ENCODE data around the gene FPR1. TPM values are rescaled to one million over a fixed set of nuclear protein-coding genes. Genes with fewer than 3 reads are reported as not detected.

The FPR1 gene
- total RNA-seq, 2 donors from 2014 or later: not detected

DNA sequence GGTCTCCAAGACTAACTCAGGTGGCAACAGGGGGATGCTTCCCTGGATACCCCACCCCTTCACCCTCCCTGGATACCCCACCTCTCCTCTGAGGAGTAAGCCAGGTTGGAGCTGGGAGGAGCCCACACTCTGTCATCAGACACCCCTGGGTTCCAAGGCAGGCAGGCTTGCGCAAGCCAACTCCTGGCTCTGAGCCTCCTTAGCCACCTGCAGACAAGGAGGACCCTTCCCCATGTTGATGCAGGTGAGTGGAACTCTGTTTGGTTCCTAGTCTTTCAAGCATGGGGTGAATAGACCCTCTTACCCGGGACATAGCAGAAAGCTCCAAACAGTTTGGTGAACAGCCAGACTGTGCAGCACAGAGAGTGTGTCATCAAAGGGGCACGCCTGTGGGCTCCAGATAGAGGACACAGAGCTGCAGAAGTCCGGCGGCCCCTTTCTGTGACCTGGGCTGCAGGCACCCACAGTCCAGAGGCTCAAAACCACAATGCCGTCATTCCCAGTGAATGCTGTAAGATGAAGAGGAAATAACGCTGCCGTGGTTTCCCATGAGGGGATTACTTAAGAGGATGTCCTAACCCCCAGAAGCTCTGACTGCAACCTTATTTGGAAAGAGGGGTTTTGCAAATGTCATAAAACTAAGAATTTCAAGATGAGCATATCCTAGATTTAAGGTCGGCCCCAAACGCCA is 15.8 kb downstream of the FPR1 start:
- no peaks in the 10 kb centered on the region for H3K4me1 Mint-ChIP-seq

DNA sequence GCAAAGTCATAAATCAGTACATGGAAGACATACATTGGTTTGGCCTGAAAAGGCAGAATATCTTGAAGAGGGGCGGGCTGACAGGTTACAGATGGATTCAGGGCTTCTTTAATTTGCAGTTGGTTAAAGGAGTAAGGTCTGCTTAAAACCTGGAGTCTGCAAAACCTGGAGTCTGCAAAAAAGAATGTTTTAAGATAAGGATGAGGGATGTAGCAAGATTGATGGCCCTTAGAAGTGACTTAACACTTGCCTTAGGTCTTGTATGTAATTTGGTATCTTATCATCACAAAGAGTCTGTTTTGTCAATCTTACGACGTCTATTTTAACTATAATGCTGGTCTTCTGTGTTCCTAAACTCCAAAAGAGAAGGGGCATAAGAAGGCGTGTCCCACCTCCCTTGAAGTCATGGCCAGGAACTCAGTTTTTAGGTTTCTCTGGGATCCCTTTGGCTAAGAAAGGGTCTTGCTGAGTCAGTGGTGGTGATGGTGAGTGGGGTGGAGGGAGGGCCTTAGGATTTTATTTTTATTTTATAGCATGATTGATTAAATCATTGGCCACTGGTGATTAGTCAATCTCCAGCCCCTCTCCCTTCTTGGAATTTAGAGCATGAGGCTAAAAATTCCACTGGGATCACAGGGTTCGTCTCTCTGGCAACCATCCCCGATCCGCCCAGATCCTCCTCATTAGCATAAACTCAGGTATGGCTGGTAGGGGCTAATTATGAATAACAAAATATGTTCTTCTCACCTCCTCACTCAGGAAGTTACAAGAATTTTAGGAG is 17.7 kb downstream of the FPR1 start:
- peaks cover 14% of the 10 kb centered on the region for H3K27me3 Mint-ChIP-seq
- no peak overlapping the region for H3K27ac Mint-ChIP-seq
- peaks cover under 1% of the 10 kb centered on the region for H3K9me3 Mint-ChIP-seq
- H3K4me1 Mint-ChIP-seq: no peaks in the 10 kb centered on the region
- no peak for ATAC-seq (replicated peaks)
- H3K36me3 Mint-ChIP-seq (ENCODE audit: low read depth): no peaks in the 10 kb centered on the region
- no peak overlapping the region for H3K4me3 Mint-ChIP-seq

More for the DNA sequence above, 15.8 kb downstream of the FPR1 start:
- H3K27me3 Mint-ChIP-seq: peaks cover 17% of the 10 kb centered on the region
- no peak overlapping the region for H3K27ac Mint-ChIP-seq
- no peaks in the 10 kb centered on the region for H3K36me3 Mint-ChIP-seq (ENCODE audit: low read depth)
- H3K9me3 Mint-ChIP-seq: no peaks in the 10 kb centered on the region
- H3K4me3 Mint-ChIP-seq: no peak overlapping the region
- ATAC-seq (replicated peaks): no peak

- H3K27me3 Mint-ChIP-seq: peaks cover 25% of the 10 kb centered on the region
- H3K36me3 Mint-ChIP-seq (ENCODE audit: low read depth): no peaks in the 10 kb centered on the region
- H3K9me3 Mint-ChIP-seq: peaks cover 3% of the 10 kb centered on the region
- no peak overlapping the region for H3K4me3 Mint-ChIP-seq
- no peak overlapping the region for H3K27ac Mint-ChIP-seq
- no peak for ATAC-seq (replicated peaks)
- no peaks in the 10 kb centered on the region for H3K4me1 Mint-ChIP-seq
These were observed 21.9 kb downstream of the FPR1 start for GRCh38 chr19:51729781-51730180.

GRCh38 chr19:51727349-51727880 is 24.3 kb downstream of the FPR1 start:
- Mint-ChIP-seq H3K4me1 (no peaks in the 10 kb centered on the region), H3K27ac (no peak overlapping the region), H3K9me3 (peaks cover 3% of the 10 kb centered on the region), H3K36me3 (ENCODE audit: low read depth) (no peaks in the 10 kb centered on the region), H3K27me3 (peaks cover 42% of the 10 kb centered on the region), H3K4me3 (no peak overlapping the region)
- no peak for ATAC-seq (replicated peaks)

DNA sequence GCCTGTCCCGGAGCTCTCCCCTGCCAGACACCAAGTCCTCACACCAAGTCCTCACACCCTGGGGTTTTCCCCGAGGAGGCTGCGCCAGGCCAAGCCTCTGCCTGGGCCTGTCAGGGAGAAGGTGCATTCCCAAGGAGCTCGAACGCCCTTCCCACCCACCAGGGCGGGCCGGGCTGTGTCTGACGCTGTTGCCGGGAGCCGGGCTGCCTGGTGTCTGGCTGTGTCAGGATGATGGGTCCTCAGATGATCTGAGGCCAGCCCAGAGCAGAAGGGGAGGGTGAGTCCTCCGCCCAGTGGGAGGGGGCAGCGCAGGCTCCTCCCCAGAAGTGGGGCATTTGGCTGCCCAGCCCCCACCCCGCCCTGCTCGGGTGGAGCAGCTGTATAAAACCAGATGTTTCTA is 25.6 kb downstream of the FPR1 start:
- no peak overlapping the region for H3K4me3 Mint-ChIP-seq
- no peaks in the 10 kb centered on the region for H3K4me1 Mint-ChIP-seq
- H3K27me3 Mint-ChIP-seq: peaks cover 42% of the 10 kb centered on the region
- ATAC-seq (replicated peaks): no peak
- H3K27ac Mint-ChIP-seq: no peak overlapping the region
- H3K9me3 Mint-ChIP-seq: peaks cover 3% of the 10 kb centered on the region
- no peaks in the 10 kb centered on the region for H3K36me3 Mint-ChIP-seq (ENCODE audit: low read depth)

GRCh38 chr19:51724543-51724942 is 27.1 kb downstream of the FPR1 start:
- Mint-ChIP-seq H3K9me3 (peaks cover 3% of the 10 kb centered on the region), H3K27ac (no peak overlapping the region), H3K4me3 (no peak overlapping the region), H3K4me1 (no peaks in the 10 kb centered on the region), H3K36me3 (ENCODE audit: low read depth) (no peaks in the 10 kb centered on the region), H3K27me3 (peaks cover 46% of the 10 kb centered on the region)
- no peak for ATAC-seq (replicated peaks)

GRCh38 chr19:51722492-51722891 is 29.2 kb downstream of the FPR1 start:
- no peaks in the 10 kb centered on the region for H3K9me3 Mint-ChIP-seq
- H3K36me3 Mint-ChIP-seq (ENCODE audit: low read depth): no peaks in the 10 kb centered on the region
- no peak overlapping the region for H3K4me3 Mint-ChIP-seq
- H3K27me3 Mint-ChIP-seq: peaks cover 47% of the 10 kb centered on the region
- H3K4me1 Mint-ChIP-seq: no peaks in the 10 kb centered on the region
- ATAC-seq (replicated peaks): no peak
- no peak overlapping the region for H3K27ac Mint-ChIP-seq

DNA sequence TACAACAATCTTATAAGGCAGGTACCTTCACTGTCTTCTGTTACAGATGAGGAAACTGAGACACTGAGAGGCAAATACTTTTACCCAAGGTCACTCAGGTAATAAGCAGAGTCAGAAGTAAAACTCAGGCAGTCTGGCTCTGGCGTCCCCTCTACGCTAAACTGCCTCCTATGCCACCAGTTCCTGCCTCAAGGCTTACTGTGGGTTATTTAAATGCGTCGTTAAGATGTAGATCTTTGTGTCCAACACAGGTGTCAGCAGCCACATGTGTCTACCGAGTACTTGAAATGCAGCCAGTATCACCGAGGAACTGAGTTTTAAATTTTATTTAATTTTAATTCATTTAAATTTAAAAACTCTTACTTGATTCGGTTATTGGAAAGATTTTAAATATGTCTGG is 29.8 kb downstream of the FPR1 start:
- Mint-ChIP-seq H3K27me3 (peaks cover 43% of the 10 kb centered on the region), H3K27ac (no peak overlapping the region), H3K4me3 (no peak overlapping the region), H3K9me3 (no peaks in the 10 kb centered on the region), H3K36me3 (ENCODE audit: low read depth) (no peaks in the 10 kb centered on the region), H3K4me1 (no peaks in the 10 kb centered on the region)
- no peak for ATAC-seq (replicated peaks)

- peaks cover 39% of the 10 kb centered on the region for H3K27me3 Mint-ChIP-seq
- no peaks in the 10 kb centered on the region for H3K36me3 Mint-ChIP-seq (ENCODE audit: low read depth)
- H3K4me3 Mint-ChIP-seq: no peak overlapping the region
- no peak for ATAC-seq (replicated peaks)
- no peak overlapping the region for H3K27ac Mint-ChIP-seq
- no peaks in the 10 kb centered on the region for H3K9me3 Mint-ChIP-seq
- H3K4me1 Mint-ChIP-seq: no peaks in the 10 kb centered on the region
These were observed 32.3 kb downstream of the FPR1 start for GRCh38 chr19:51719251-51719988.

DNA sequence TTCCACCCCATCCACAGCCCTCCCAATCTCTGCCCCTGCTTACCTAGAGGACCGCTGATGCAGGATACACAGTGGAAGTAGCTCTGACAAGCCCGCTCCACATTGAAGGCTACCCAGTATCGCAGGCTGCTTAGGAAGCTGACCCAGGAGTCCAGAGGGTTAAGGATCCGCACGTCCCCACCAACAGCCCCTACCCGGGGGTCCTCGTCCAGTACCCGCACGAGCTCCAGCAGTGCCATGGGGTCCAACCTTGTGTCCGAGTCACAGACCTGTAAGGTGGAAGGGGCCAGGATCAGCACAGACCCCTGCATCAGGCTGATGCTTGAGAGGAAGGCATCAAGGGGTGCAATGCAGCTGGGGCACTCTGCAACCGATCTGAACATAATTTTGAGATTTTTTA is 34.8 kb downstream of the FPR1 start:
- Mint-ChIP-seq H3K4me1 (no peaks in the 10 kb centered on the region), H3K36me3 (ENCODE audit: low read depth) (no peaks in the 10 kb centered on the region), H3K27ac (no peak overlapping the region), H3K27me3 (peaks cover 32% of the 10 kb centered on the region), H3K4me3 (no peak overlapping the region), H3K9me3 (no peaks in the 10 kb centered on the region)
- no peak for ATAC-seq (replicated peaks)

DNA sequence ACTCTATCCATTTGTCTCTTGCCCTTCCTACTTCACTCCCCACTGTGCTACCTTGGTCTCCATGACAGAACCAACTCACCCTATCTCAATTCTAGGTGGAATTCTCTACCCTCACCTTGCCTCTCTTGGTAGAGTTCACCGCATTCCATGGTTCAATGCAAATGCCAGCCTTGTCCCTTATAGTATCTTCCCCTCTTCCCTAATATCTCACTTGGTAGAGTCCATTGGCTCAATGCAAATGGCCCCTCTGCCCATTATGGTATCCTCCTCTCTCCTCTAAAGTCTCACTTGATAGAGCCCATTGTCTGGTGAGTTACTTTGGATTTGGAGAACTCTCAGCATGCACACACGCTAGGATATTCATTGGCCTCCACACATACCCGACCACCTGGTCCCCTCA is 35.8 kb downstream of the FPR1 start:
- no peak for ATAC-seq (replicated peaks)
- H3K27ac Mint-ChIP-seq: no peak overlapping the region
- peaks cover 32% of the 10 kb centered on the region for H3K27me3 Mint-ChIP-seq
- H3K4me1 Mint-ChIP-seq: no peaks in the 10 kb centered on the region
- H3K36me3 Mint-ChIP-seq (ENCODE audit: low read depth): no peaks in the 10 kb centered on the region
- no peak overlapping the region for H3K4me3 Mint-ChIP-seq
- no peaks in the 10 kb centered on the region for H3K9me3 Mint-ChIP-seq

- Mint-ChIP-seq H3K27me3 (peaks cover 29% of the 10 kb centered on the region), H3K36me3 (ENCODE audit: low read depth) (no peaks in the 10 kb centered on the region), H3K4me3 (no peak overlapping the region), H3K27ac (no peak overlapping the region), H3K9me3 (no peaks in the 10 kb centered on the region), H3K4me1 (no peaks in the 10 kb centered on the region)
- ATAC-seq (replicated peaks): no peak
These were observed 36.8 kb downstream of the FPR1 start for GRCh38 chr19:51714848-51715247.

GRCh38 chr19:51713319-51714285 is 38.1 kb downstream of the FPR1 start:
- Mint-ChIP-seq H3K4me1 (no peaks in the 10 kb centered on the region), H3K9me3 (no peaks in the 10 kb centered on the region), H3K4me3 (no peak overlapping the region), H3K27ac (no peak overlapping the region), H3K27me3 (peaks cover 23% of the 10 kb centered on the region), H3K36me3 (ENCODE audit: low read depth) (no peaks in the 10 kb centered on the region)
- no peak for ATAC-seq (replicated peaks)
